ENCODE measurements around the gene POLD3.

- TF ChIP-seq CTCF (IDR thresholded peaks at IDR 0.05) (no peak), POLR2A (IDR thresholded peaks at IDR 0.05) (no peak), POLR2AphosphoS5 (IDR thresholded peaks at IDR 0.05) (no peak)
These were observed 22.9 kb downstream of the POLD3 start for GRCh38 chr11:74615311-74615710.

Data from breast epithelium (tissue), 3 donors.